DOHH2 (cell line): ENCODE measurements around the gene PEX5L.
"Not testable (repeated sequence)": the region's sequence is repeated elsewhere in the genome, so short reads cannot be mapped to it uniquely, and the experiment has no call there.

Experiments used
- H3F3A ChIP-seq: fragments of 200-600 bp; sonication (generic), shearing (Covaris generic); 2 replicates; pipeline ENCODE4 v1.6.0; 2016; ENCODE audit warnings: antibody characterized with exemption, mild to moderate bottlenecking; ENCODE audit not compliant: control insufficient read depth, insufficient read depth
- H3K27ac ChIP-seq: fragments of 200-600 bp; sonication (generic); 2 replicates; pipeline ENCODE4 v1.5.1; 2014; ENCODE audit warnings: low read depth, mild to moderate bottlenecking, low read length, moderate library complexity
- H3K27me3 ChIP-seq: fragments of 200-600 bp; sonication (generic); 2 replicates; pipeline ENCODE4 v1.6.1; 2014; ENCODE audit warnings: mild to moderate bottlenecking, low read length, mixed read lengths; ENCODE audit not compliant: control insufficient read depth
- H3K36me3 ChIP-seq: fragments of 200-600 bp; sonication (generic); 2 replicates; pipeline ENCODE4 v1.6.1; 2014; ENCODE audit warnings: mild to moderate bottlenecking, low read length, moderate library complexity, mixed read lengths; ENCODE audit not compliant: control insufficient read depth
- H3K4me1 ChIP-seq: fragments of 200-600 bp; sonication (generic); 2 replicates; pipeline ENCODE4 v1.6.1; 2014; ENCODE audit warnings: mild to moderate bottlenecking, low read length, mixed read lengths; ENCODE audit not compliant: control insufficient read depth
- H3K4me2 ChIP-seq: fragments of 200-600 bp; sonication (generic); 2 replicates; pipeline ENCODE4 v1.6.0; 2014; ENCODE audit warnings: mild to moderate bottlenecking, low read length, moderate library complexity
- H3K4me3 ChIP-seq: fragments of 200-600 bp; sonication (generic); 2 replicates; pipeline ENCODE4 v1.5.1; 2014; ENCODE audit warnings: mild to moderate bottlenecking, low read length, mixed read lengths
- H3K79me2 ChIP-seq: fragments of 200-600 bp; sonication (generic); 2 replicates; pipeline ENCODE4 v1.6.1; 2014; ENCODE audit warnings: mild to moderate bottlenecking, low read length, mixed read lengths; ENCODE audit not compliant: control insufficient read depth
- H3K9me2 ChIP-seq: fragments of 200-600 bp; sonication (generic); replicated peaks from 2 replicates; pipeline ENCODE4 v1.6.1; 2014; ENCODE audit warnings: mild to moderate bottlenecking, low read length, mixed read lengths; ENCODE audit not compliant: control insufficient read depth
- H3K9me3 ChIP-seq: fragments of 200-600 bp; sonication (generic); 2 replicates; pipeline ENCODE4 v1.6.1; 2014; ENCODE audit warnings: antibody characterized with exemption, low read length, mixed read lengths; ENCODE audit not compliant: control insufficient read depth, insufficient read depth
- H4K20me1 ChIP-seq: fragments of 200-600 bp; sonication (generic); 2 replicates; pipeline ENCODE4 v1.6.0; 2014; ENCODE audit warnings: low read depth, mild to moderate bottlenecking, antibody characterized with exemption, low read length, moderate library complexity; ENCODE audit not compliant: control insufficient read depth, insufficient read depth
- EZH2phosphoT487 ChIP-seq: fragments of 200-600 bp; sonication (generic); IDR thresholded peaks from 2 replicates; pipeline ENCODE4 v1.6.1; 2017; ENCODE audit warnings: borderline replicate concordance, mild to moderate bottlenecking, antibody characterized with exemption, low read length, moderate library complexity, mixed read lengths
- TF ChIP-seq, protein P1 (sequence below): fragments of 200-600 bp; sonication (generic); IDR thresholded peaks from one replicate; pipeline ENCODE4 v1.5.1; 2014; ENCODE audit warnings: antibody characterized with exemption, mild to moderate bottlenecking, low read depth, low read length; ENCODE audit not compliant: poor library complexity, severe bottlenecking

The PEX5L gene

DNA sequence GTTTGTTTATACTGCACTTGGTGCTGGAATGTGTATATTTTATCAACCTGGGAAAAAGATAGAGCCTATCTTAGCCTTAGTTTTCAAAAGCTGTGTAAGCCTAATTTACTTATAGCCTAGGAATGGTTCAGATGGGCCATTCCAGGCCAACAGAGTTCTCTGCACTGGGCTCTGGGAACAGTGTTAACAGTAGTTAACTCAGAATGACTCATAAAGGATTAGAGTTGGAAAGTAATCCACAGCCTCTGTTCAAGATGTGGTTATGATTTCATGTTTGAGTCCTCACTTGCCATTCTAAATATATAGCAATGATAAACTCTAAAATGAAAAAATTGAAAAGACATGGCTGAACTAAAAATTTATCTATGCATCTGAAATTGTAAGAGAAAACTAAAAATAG, 22.6 kb upstream of the PEX5L start:
- H3F3A ChIP-seq: no peaks in the 10 kb centered on the region
- H3K27ac ChIP-seq: no peak overlapping the region
- no peaks in the 10 kb centered on the region for H3K9me3 ChIP-seq
- H3K4me3 ChIP-seq: no peak overlapping the region
- no peaks in the 10 kb centered on the region for H4K20me1 ChIP-seq
- TF ChIP-seq, protein P1, sequence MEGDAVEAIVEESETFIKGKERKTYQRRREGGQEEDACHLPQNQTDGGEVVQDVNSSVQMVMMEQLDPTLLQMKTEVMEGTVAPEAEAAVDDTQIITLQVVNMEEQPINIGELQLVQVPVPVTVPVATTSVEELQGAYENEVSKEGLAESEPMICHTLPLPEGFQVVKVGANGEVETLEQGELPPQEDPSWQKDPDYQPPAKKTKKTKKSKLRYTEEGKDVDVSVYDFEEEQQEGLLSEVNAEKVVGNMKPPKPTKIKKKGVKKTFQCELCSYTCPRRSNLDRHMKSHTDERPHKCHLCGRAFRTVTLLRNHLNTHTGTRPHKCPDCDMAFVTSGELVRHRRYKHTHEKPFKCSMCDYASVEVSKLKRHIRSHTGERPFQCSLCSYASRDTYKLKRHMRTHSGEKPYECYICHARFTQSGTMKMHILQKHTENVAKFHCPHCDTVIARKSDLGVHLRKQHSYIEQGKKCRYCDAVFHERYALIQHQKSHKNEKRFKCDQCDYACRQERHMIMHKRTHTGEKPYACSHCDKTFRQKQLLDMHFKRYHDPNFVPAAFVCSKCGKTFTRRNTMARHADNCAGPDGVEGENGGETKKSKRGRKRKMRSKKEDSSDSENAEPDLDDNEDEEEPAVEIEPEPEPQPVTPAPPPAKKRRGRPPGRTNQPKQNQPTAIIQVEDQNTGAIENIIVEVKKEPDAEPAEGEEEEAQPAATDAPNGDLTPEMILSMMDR: no peak
- TF ChIP-seq EZH2phosphoT487: no peak
- H3K36me3 ChIP-seq: no peaks in the 10 kb centered on the region
- no peak overlapping the region for H3K4me2 ChIP-seq
- H3K27me3 ChIP-seq: no peaks in the 10 kb centered on the region
- no peaks in the 10 kb centered on the region for H3K79me2 ChIP-seq
- no peaks in the 10 kb centered on the region for H3K9me2 ChIP-seq
- no peaks in the 10 kb centered on the region for H3K4me1 ChIP-seq

DNA sequence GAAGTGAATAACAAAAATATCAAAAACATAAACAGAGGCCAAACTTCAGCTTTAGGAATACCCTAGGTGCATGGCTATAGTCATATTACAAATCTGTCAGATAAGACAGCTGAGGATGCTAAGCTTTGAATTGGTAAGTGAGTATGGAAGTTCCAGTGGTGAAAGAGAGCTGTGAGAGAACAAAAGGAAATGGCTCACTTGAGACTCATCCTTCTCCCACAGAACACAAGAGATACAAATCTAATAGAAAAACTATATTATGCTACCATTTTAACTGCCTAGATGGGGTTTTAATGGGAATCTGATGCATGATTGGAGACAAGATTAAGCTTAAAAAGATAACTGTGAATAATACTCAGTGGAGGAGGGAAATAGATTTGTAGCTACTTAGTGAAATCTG, 21.5 kb upstream of the PEX5L start:
- Histone ChIP-seq H3K9me3 (no peaks in the 10 kb centered on the region), H3K36me3 (no peaks in the 10 kb centered on the region), H3K27ac (no peak overlapping the region), H3K4me2 (no peak overlapping the region), H3K79me2 (no peaks in the 10 kb centered on the region), H4K20me1 (no peaks in the 10 kb centered on the region), H3K4me3 (no peak overlapping the region), H3K4me1 (no peaks in the 10 kb centered on the region), H3K27me3 (no peaks in the 10 kb centered on the region), H3K9me2 (no peaks in the 10 kb centered on the region), H3F3A (no peaks in the 10 kb centered on the region)
- TF ChIP-seq, protein P1: no peak
- TF ChIP-seq EZH2phosphoT487: no peak

DNA sequence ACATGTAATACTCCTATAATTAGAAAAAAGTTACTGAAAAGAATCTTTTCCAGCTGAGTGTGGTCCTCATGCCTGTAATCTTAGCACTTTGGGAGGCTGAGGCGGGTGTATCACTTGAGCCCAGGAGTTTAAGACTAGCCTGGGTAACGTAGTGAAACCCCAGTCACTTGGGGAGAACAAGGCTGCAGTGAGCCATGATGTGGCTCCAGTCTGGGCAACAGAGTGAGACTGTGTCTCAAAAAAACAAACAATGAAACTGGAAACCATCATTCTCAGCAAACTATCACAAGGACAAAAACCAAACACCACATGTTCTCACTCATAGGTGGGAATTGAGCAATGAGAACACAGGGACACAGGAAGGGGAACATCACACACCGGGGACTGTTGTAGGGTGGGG, 18.9 kb upstream of the PEX5L start:
- not testable (repeated sequence) for H4K20me1 ChIP-seq, H3K4me3 ChIP-seq, H3K4me1 ChIP-seq, H3K27ac ChIP-seq, H3K27me3 ChIP-seq, H3K79me2 ChIP-seq, H3K9me3 ChIP-seq, H3K4me2 ChIP-seq, H3K36me3 ChIP-seq, H3F3A ChIP-seq, H3K9me2 ChIP-seq

DNA sequence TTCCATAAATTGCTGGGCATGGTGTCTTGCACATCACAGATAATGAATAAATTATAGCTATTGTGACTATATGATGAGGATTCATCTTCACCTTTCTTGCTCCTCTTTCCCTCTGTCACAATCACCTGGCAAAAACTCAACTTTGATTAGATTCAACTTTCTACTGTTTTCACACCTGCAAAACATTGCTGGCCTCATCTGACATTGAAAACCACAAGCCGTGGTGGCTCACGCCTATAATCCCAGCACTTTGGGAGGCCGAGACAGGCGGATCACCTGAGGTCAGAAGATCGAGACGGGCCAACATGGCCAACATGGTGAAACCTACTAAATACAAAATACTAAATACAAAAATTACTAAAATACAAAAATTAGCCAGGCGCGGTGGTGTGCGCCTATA, 12.7 kb upstream of the PEX5L start:
- Histone ChIP-seq H3K27me3 (no peaks in the 10 kb centered on the region; the same call in 1 of the 2 replicates), H3K9me3 (no peaks in the 10 kb centered on the region), H3K79me2 (no peaks in the 10 kb centered on the region), H3K27ac (no peak overlapping the region), H4K20me1 (no peaks in the 10 kb centered on the region), H3K9me2 (no peaks in the 10 kb centered on the region), H3K4me1 (no peaks in the 10 kb centered on the region), H3K36me3 (no peaks in the 10 kb centered on the region), H3K4me2 (no peak overlapping the region), H3K4me3 (no peak overlapping the region), H3F3A (no peaks in the 10 kb centered on the region)
- TF ChIP-seq, protein P1: no peak
- no peak for TF ChIP-seq EZH2phosphoT487
